ENCODE measurements around the gene USP27X.

GRCh38 chrX:49912086-49912485 lies 32.8 kb downstream of the USP27X start:
- no peak for TF ChIP-seq TAF1 (IDR thresholded peaks at IDR 0.05; ENCODE audit: borderline replicate concordance, low read depth, low read length)
- TF ChIP-seq POLR2A (IDR thresholded peaks at IDR 0.05; ENCODE audit: low read depth, low read length): no peak

All from GM12892 (cell line).